IMR-90 (cell line): ENCODE results near the gene DOK4. TPM values are rescaled to one million over a fixed set of nuclear protein-coding genes. Genes with fewer than 3 reads are reported as not detected.

Experiments
- ATAC-seq: fragments of 200-7000 bp; cut with Tn5 transposase; 2 replicates; pipeline ENCODE4 v1.9.1; 2020; ENCODE audit warnings: low read depth, mild to moderate bottlenecking, moderate library complexity
- BruUV-seq: library from RNA; stranded (reverse); fragments of 400-500 nt; replicated peaks from 2 replicates; lab custom pipeline; 2021; lab: Mats Ljungman, UMichigan
- CTCF ChIA-PET: fragments of 300-600 bp; formaldehyde crosslinking; extraction: SDS; loops from one replicate; lab custom pipeline; 2021; ENCODE audit warnings: antibody characterized with exemption; lab: Yijun Ruan, JAX
- POLR2A ChIA-PET: fragments of 300-600 bp; sonication (Branson Sonifier 250); formaldehyde crosslinking; loops from one replicate; lab custom pipeline; 2022; ENCODE audit warnings: antibody characterized with exemption; ENCODE audit not compliant: unreplicated experiment; lab: Charles Lee
- DNase-seq: peaks from one replicate; pipeline ENCODE4 v3.0.0; 2013
- H2AFZ ChIP-seq: replicated peaks from 2 replicates; pipeline ENCODE3; 2013; ENCODE audit warnings: low read length, mild to moderate bottlenecking; ENCODE audit not compliant: poor library complexity
- H2AK5ac ChIP-seq: 2 replicates; pipeline ENCODE4 v1.6.1; 2013; ENCODE audit warnings: low read depth, low read length, inconsistent platforms
- H2AK9ac ChIP-seq: replicated peaks from 2 replicates; pipeline ENCODE3; 2013; ENCODE audit warnings: mild to moderate bottlenecking, low read depth, low read length, moderate library complexity; ENCODE audit not compliant: poor library complexity
- H2BK120ac ChIP-seq: 2 replicates; pipeline ENCODE4 v1.6.1; 2013; ENCODE audit warnings: low read depth, low read length, inconsistent platforms
- H2BK15ac ChIP-seq: 3 replicates; pipeline ENCODE4 v1.6.1; 2013; ENCODE audit warnings: low read depth, low read length, inconsistent platforms
- H2BK20ac ChIP-seq: 2 replicates; pipeline ENCODE4 v1.6.1; 2013; ENCODE audit warnings: low read depth, mild to moderate bottlenecking, inconsistent platforms, low read length, moderate library complexity
- H2BK5ac ChIP-seq: 2 replicates; pipeline ENCODE4 v1.6.1; 2013; ENCODE audit warnings: mild to moderate bottlenecking, low read depth, low read length, inconsistent platforms; ENCODE audit not compliant: poor library complexity, severe bottlenecking
- H3K14ac ChIP-seq: replicated peaks from 2 replicates; pipeline ENCODE4 v1.6.1; 2013; ENCODE audit warnings: low read depth, low read length, inconsistent platforms
- H3K18ac ChIP-seq: 2 replicates; pipeline ENCODE4 v1.6.1; 2013; ENCODE audit warnings: low read depth, low read length, control low read depth
- H3K23ac ChIP-seq: 2 replicates; pipeline ENCODE4 v1.6.1; 2013; ENCODE audit warnings: low read depth, low read length, inconsistent platforms
- H3K27ac ChIP-seq: 2 replicates; pipeline ENCODE4 v1.5.1; 2013; ENCODE audit warnings: mild to moderate bottlenecking, control low read depth, low read length; ENCODE audit not compliant: insufficient read depth
- H3K27me3 ChIP-seq: 2 replicates; pipeline ENCODE4 v1.6.1; 2013; ENCODE audit warnings: low read length; ENCODE audit not compliant: control insufficient read depth, insufficient read depth
- H3K36me3 ChIP-seq: 2 replicates; pipeline ENCODE4 v1.6.1; 2013; ENCODE audit warnings: low read length, mixed read lengths; ENCODE audit not compliant: control insufficient read depth, insufficient read depth
- H3K4ac ChIP-seq: 2 replicates; pipeline ENCODE4 v1.6.1; 2013; ENCODE audit warnings: low read depth, low read length, inconsistent platforms
- H3K4me1 ChIP-seq: 2 replicates; pipeline ENCODE4 v1.6.1; 2013; ENCODE audit warnings: low read length, mixed read lengths; ENCODE audit not compliant: control insufficient read depth, insufficient read depth
- H3K4me2 ChIP-seq: 2 replicates; pipeline ENCODE4 v1.6.1; 2013; ENCODE audit warnings: low read depth, mild to moderate bottlenecking, control low read depth, low read length, moderate library complexity
- H3K4me3 ChIP-seq: 2 replicates; pipeline ENCODE4 v1.5.1; 2013; ENCODE audit warnings: low read depth, mild to moderate bottlenecking, control low read depth, low read length, moderate library complexity; ENCODE audit not compliant: insufficient read depth
- H3K56ac ChIP-seq: 2 replicates; pipeline ENCODE4 v1.6.1; 2013; ENCODE audit warnings: low read length, inconsistent platforms; ENCODE audit not compliant: insufficient read depth; ENCODE audit errors: extremely low read depth
- H3K79me1 ChIP-seq, 2 experiments: 2 replicates each; pipeline ENCODE4 v1.6.1; 2013; ENCODE audit warnings: low read length in 2 of 2, inconsistent platforms in 1 of 2, low read depth in 1 of 2
- H3K9ac ChIP-seq: 2 replicates; pipeline ENCODE4 v1.6.1; 2013; ENCODE audit warnings: low read depth, low read length, control low read depth
- H3K9me1 ChIP-seq: 2 replicates; pipeline ENCODE4 v1.6.1; 2013; ENCODE audit warnings: low read length, inconsistent platforms; ENCODE audit not compliant: insufficient read depth
- H3K9me3 ChIP-seq: 2 replicates; pipeline ENCODE4 v1.6.1; 2013; ENCODE audit warnings: low read length; ENCODE audit not compliant: control insufficient read depth, insufficient read depth
- H4K20me1 ChIP-seq: 2 replicates; pipeline ENCODE4 v1.6.1; 2013; ENCODE audit warnings: low read length, inconsistent platforms; ENCODE audit not compliant: insufficient read depth
- H4K5ac ChIP-seq: 2 replicates; pipeline ENCODE4 v1.6.1; 2013; ENCODE audit warnings: mild to moderate bottlenecking, low read depth, low read length, control low read depth
- H4K8ac ChIP-seq, 2 experiments: 2 replicates each; pipeline ENCODE4 v1.6.1; 2013; ENCODE audit warnings: low read depth in 2 of 2, low read length in 2 of 2, control low read depth in 1 of 2, inconsistent platforms in 1 of 2
- H4K91ac ChIP-seq: 2 replicates; pipeline ENCODE4 v1.6.1; 2013; ENCODE audit warnings: low read depth, low read length, inconsistent platforms; ENCODE audit not compliant: insufficient read depth
- BHLHE40 ChIP-seq: fragments of 150-350 bp; IDR thresholded peaks from 2 replicates; pipeline ENCODE4 v1.6.1; 2016; ENCODE audit warnings: mild to moderate bottlenecking, low read depth, low read length
- CEBPB ChIP-seq: IDR thresholded peaks from 2 replicates; pipeline ENCODE4 v1.6.1; 2012; ENCODE audit warnings: low read depth, low read length, improper control_type of control experiment
- CHD1 ChIP-seq: IDR thresholded peaks from 2 replicates; pipeline ENCODE4 v1.6.1; 2012; ENCODE audit warnings: low read depth, low read length, improper control_type of control experiment
- FOS ChIP-seq: fragments of 150-350 bp; IDR thresholded peaks from 2 replicates; pipeline ENCODE4 v1.6.1; 2016; ENCODE audit warnings: low read depth, low read length
- MAFK ChIP-seq: IDR thresholded peaks from 2 replicates; pipeline ENCODE4 v1.6.1; 2012; ENCODE audit warnings: low read depth, low read length, improper control_type of control experiment
- MXI1 ChIP-seq: IDR thresholded peaks from 2 replicates; pipeline ENCODE4 v1.6.1; 2012; ENCODE audit warnings: low read depth, mild to moderate bottlenecking, low read length, moderate library complexity, borderline replicate concordance
- NFE2L2 ChIP-seq: fragments of 150-350 bp; IDR thresholded peaks from 2 replicates; pipeline ENCODE4 v1.6.1; 2016; ENCODE audit warnings: low read depth, mild to moderate bottlenecking, low read length
- POLR2A ChIP-seq: IDR thresholded peaks from 2 replicates; pipeline ENCODE4 v1.6.1; 2012; ENCODE audit warnings: mild to moderate bottlenecking, low read depth, low read length
- RAD21 ChIP-seq: IDR thresholded peaks from 2 replicates; pipeline ENCODE4 v1.6.1; 2012; ENCODE audit warnings: low read length, improper control_type of control experiment
- RCOR1 ChIP-seq: IDR thresholded peaks from 2 replicates; pipeline ENCODE4 v1.6.1; 2012; ENCODE audit warnings: mild to moderate bottlenecking, low read length, improper control_type of control experiment; ENCODE audit not compliant: insufficient replicate concordance
- SMC3 ChIP-seq: fragments of 150-350 bp; IDR thresholded peaks from 2 replicates; pipeline ENCODE4 v1.6.1; 2016; ENCODE audit warnings: low read depth, mild to moderate bottlenecking, antibody characterized with exemption, low read length, moderate library complexity
- USF2 ChIP-seq: fragments of 150-350 bp; IDR thresholded peaks from 2 replicates; pipeline ENCODE4 v1.6.1; 2017; ENCODE audit warnings: mild to moderate bottlenecking, antibody characterized with exemption, low read length, low read depth
- WGBS, 2 experiments: methylation state at CpG; one replicate each; pipeline versions ENCODE4 v1.1.5 to v1.1.7; 2013; ENCODE audit warnings: missing lambda C conversion rate in 2 of 2; ENCODE audit not compliant: insufficient read length in 1 of 2; ENCODE audit errors: extremely low coverage in 2 of 2; 5-methylcytosine and 5-hydroxymethylcytosine counted together
- dilution Hi-C: fragments of 300-500 bp; cut with HindIII; formaldehyde crosslinking; loops from one replicate; pipeline ENCODE4 v1.14.3; 2018; ENCODE audit warnings: low sequenced_read_pairs; ENCODE audit not compliant: unreplicated experiment
- in situ Hi-C: fragments of 300-500 bp; cut with MboI; formaldehyde crosslinking; loops from 3 replicates; pipeline ENCODE4 v1.14.3; 2019; ENCODE audit warnings: low sequenced_read_pairs, inconsistent platforms, mixed read lengths
- intact Hi-C: fragments of 100-400 bp; cut with micrococcal nuclease; formaldehyde crosslinking; loops from 2 replicates; pipeline ENCODE4 v1.10.0; 2022
- polyA plus RNA-seq, 3 experiments: library from polyadenylated mRNA; depleted of rRNA; stranded (reverse); fragments of >200 nt; gene quantifications; 2 replicates each; pipeline ENCODE4 v1.2.3, GENCODE V29; 2012; ENCODE audit warnings: low replicate concordance in 1 of 3
- total RNA-seq: library from RNA; depleted of rRNA; stranded (reverse); fragments of >200 nt; gene quantifications from 2 replicates; pipeline ENCODE4 v1.2.3, GENCODE V29; 2012
- TF ChIP-seq, protein P1 (sequence below): conservative IDR thresholded peaks from 2 replicates; pipeline ENCODE4 v1.5.1; 2012; ENCODE audit warnings: mild to moderate bottlenecking, low read depth, low read length, improper control_type of control experiment
- TF ChIP-seq, protein P2 (sequence below): fragments of 150-350 bp; IDR thresholded peaks from 2 replicates; pipeline ENCODE4 v1.6.1; 2016; ENCODE audit warnings: low read depth, mild to moderate bottlenecking, low read length, moderate library complexity, borderline replicate concordance

DOK4 gene
- total and polyA plus RNA-seq, 2 of the 4 experiments (the other 2 are of a cell fraction): 22.0 to 25.9 TPM

DNA sequence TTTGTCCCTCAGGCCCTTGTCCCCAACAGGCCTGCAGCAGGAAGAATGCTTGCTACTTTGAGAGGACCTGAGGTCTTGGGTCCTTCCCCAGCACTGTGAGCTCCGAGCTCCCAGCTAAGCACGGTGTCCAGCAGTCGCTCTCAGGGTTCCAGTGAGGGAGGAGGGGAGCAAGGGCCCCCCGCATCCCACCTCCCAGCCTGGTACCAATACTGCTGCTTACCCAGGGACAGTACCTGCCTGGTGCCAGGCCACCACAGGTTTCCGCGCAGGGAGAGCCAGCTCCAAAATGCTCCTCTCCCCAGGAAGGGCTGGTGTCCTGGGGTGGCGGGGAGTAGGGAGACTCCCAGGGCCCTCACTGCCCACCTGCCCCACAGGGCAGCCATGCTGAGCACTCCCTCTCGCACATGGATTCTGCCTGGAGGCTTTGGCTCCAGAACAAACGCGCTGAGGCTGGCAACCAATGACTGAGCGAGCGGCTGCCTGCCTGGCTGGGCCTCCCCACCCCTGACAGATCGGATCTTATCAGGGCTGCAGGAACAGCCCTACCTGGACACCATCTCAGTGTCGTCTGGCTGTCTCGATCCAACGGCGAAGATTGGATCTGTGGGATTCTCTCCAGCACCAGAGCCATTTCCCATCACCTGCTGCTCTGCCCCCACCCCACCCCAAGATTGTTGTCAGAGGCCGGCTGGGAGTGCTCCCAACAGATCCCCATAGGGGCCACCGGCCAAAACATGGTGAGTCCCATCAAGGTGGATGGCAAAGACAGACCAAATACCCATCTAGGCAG lies 2.4 kb downstream of the DOK4 start:
- no peak for ATAC-seq
- intact Hi-C loops: no loop called here
- H3K27me3 ChIP-seq: no peaks in the 10 kb centered on the region
- H3K27ac ChIP-seq: no peak overlapping the region
- no peak overlapping the region for H2AFZ ChIP-seq
- H3K79me1 ChIP-seq: peaks cover 0 to 11% of the 10 kb centered on the region in 2 experiments; a peak in 2 of 4 replicates
- no peak overlapping the region for H4K5ac ChIP-seq
- no peak for TF ChIP-seq MAFK
- TF ChIP-seq, protein P1, sequence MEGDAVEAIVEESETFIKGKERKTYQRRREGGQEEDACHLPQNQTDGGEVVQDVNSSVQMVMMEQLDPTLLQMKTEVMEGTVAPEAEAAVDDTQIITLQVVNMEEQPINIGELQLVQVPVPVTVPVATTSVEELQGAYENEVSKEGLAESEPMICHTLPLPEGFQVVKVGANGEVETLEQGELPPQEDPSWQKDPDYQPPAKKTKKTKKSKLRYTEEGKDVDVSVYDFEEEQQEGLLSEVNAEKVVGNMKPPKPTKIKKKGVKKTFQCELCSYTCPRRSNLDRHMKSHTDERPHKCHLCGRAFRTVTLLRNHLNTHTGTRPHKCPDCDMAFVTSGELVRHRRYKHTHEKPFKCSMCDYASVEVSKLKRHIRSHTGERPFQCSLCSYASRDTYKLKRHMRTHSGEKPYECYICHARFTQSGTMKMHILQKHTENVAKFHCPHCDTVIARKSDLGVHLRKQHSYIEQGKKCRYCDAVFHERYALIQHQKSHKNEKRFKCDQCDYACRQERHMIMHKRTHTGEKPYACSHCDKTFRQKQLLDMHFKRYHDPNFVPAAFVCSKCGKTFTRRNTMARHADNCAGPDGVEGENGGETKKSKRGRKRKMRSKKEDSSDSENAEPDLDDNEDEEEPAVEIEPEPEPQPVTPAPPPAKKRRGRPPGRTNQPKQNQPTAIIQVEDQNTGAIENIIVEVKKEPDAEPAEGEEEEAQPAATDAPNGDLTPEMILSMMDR: no peak
- TF ChIP-seq NFE2L2: no peak
- TF ChIP-seq POLR2A: no peak
- no peak for TF ChIP-seq SMC3
- no peak for TF ChIP-seq FOS
- TF ChIP-seq USF2: no peak
- TF ChIP-seq, protein P2, sequence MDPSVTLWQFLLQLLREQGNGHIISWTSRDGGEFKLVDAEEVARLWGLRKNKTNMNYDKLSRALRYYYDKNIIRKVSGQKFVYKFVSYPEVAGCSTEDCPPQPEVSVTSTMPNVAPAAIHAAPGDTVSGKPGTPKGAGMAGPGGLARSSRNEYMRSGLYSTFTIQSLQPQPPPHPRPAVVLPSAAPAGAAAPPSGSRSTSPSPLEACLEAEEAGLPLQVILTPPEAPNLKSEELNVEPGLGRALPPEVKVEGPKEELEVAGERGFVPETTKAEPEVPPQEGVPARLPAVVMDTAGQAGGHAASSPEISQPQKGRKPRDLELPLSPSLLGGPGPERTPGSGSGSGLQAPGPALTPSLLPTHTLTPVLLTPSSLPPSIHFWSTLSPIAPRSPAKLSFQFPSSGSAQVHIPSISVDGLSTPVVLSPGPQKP: no peak
- no peak for TF ChIP-seq RCOR1
- no peak for TF ChIP-seq MXI1
- TF ChIP-seq RAD21: no peak
- TF ChIP-seq CHD1: no peak
- TF ChIP-seq CEBPB: no peak
- TF ChIP-seq BHLHE40: no peak
- BruUV-seq: no TSS peak
- H2BK20ac ChIP-seq: no peak overlapping the region
- H3K23ac ChIP-seq: no peak overlapping the region
- H3K4me3 ChIP-seq: no peak overlapping the region
- no peak overlapping the region for H2AK5ac ChIP-seq
- no peaks in the 10 kb centered on the region; the same call in 1 of the 2 replicates for H4K20me1 ChIP-seq
- no peaks in the 10 kb centered on the region for H3K36me3 ChIP-seq
- H2AK9ac ChIP-seq: no peak overlapping the region
- H3K9me1 ChIP-seq: peaks cover 4% of the 10 kb centered on the region
- no peak for DNase-seq
- in situ Hi-C loops: no loop called here
- POLR2A ChIA-PET: no interaction called here
- no peak overlapping the region for H2BK15ac ChIP-seq
- H4K8ac ChIP-seq: no peak overlapping the region
- H3K4me1 ChIP-seq: peaks cover 11% of the 10 kb centered on the region
- H3K4ac ChIP-seq: no peak overlapping the region
- CTCF ChIA-PET: no interaction called here
- H2BK5ac ChIP-seq: no peak overlapping the region
- H3K9ac ChIP-seq: no peak overlapping the region
- no peak overlapping the region for H2BK120ac ChIP-seq
- no peak overlapping the region for H3K4me2 ChIP-seq
- WGBS, 2 experiments: 94% methylated on average over 3 of the region's 19 CpGs; no CpG with 5 or more reads in 1 of the 2 experiments
- dilution Hi-C loops: no loop called here
- no peak overlapping the region for H4K91ac ChIP-seq
- H3K56ac ChIP-seq: no peak overlapping the region
- H3K14ac ChIP-seq: no peak overlapping the region
- no peak overlapping the region for H3K18ac ChIP-seq
- H3K9me3 ChIP-seq: no peaks in the 10 kb centered on the region
